Progenitor cell of endocrine pancreas (in vitro differentiated cells): ENCODE results near the gene ITFG2. TPM values are rescaled to one million over a fixed set of nuclear protein-coding genes. Genes with fewer than 3 reads are reported as not detected.

ENCODE experiments used
- DNase-seq: peaks from one replicate; pipeline ENCODE4 v3.0.0; 2021; ENCODE audit warnings: low spot score; ENCODE audit not compliant: unreplicated experiment
- H3K27ac Mint-ChIP-seq: 2 replicates; pipeline ENCODE4 v1.8.0; 2021; ENCODE audit warnings: mild to moderate bottlenecking, moderate library complexity, mixed read lengths
- H3K27me3 Mint-ChIP-seq: 2 replicates; pipeline ENCODE4 v1.8.0; 2021; ENCODE audit warnings: mixed read lengths
- H3K36me3 Mint-ChIP-seq: 2 replicates; pipeline ENCODE4 v1.8.0; 2022; ENCODE audit warnings: mixed read lengths; ENCODE audit not compliant: insufficient read depth
- H3K4me1 Mint-ChIP-seq: 2 replicates; pipeline ENCODE4 v1.8.0; 2021; ENCODE audit warnings: low read depth, mixed read lengths
- H3K4me3 Mint-ChIP-seq: 2 replicates; pipeline ENCODE4 v1.8.0; 2021; ENCODE audit warnings: low read depth, mild to moderate bottlenecking, moderate library complexity, mixed read lengths
- H3K9me3 Mint-ChIP-seq: 2 replicates; pipeline ENCODE4 v1.8.0; 2021; ENCODE audit warnings: low read depth, mixed read lengths
- total RNA-seq: library from RNA; stranded (reverse); gene quantifications from 2 replicates; pipeline ENCODE4 v1.2.1, GENCODE V29; 2021
- TF ChIP-seq, protein P1 (sequence below): fragments of 200-600 bp; sonication (generic); IDR thresholded peaks from one replicate; pipeline ENCODE4 v1.5.0; 2021; ENCODE audit warnings: antibody characterized with exemption, mild to moderate bottlenecking; ENCODE audit not compliant: unreplicated experiment

Gene ITFG2
- total RNA-seq, 1 donor from 2014 or later = 85.3 TPM

DNA sequence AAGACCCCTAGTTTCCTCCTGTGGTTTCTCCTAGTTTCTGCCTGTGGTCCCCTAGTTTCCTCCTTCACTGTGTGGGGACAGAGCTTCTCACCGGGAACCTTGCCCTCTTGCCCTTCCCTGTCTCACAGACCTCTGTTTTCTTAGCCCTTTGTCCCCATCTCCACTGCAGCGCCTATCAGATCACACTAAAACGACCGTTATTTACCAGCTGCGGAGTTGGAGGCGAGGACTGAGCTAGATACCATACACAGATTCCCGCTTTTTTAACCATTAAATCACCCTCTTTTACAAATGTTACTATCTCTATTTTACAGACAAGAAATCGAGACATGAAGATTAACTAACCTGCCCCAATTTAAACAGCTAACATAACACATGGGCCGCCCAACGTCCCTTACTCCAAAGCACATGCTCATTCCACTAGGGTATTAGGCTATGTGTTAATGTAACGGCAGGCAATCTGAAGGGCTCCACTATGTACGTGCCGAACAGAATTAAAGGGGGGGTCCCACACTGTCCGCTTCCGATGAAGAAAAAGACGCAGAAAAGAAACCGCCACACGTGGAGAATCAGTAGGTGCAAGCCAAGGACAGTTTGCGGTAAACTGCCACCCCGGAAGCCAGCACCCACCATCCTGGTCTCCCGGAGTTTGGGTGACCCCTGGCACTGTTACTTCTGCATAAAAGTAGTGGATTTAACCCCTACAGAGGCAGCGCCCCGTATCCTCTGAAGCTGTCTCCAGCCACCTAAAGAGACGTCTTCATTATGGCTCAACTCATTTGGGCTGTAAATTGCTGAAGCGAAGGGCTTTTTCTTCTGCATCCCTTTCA, 19.6 kb upstream of the ITFG2 start:
- no peak for DNase-seq
- no peaks in the 10 kb centered on the region for H3K9me3 Mint-ChIP-seq
- H3K4me3 Mint-ChIP-seq = peak overlapping the region; percentile 65
- H3K27ac Mint-ChIP-seq = no peak overlapping the region
- peaks cover 59% of the 10 kb centered on the region for H3K27me3 Mint-ChIP-seq
- TF ChIP-seq, protein P1, sequence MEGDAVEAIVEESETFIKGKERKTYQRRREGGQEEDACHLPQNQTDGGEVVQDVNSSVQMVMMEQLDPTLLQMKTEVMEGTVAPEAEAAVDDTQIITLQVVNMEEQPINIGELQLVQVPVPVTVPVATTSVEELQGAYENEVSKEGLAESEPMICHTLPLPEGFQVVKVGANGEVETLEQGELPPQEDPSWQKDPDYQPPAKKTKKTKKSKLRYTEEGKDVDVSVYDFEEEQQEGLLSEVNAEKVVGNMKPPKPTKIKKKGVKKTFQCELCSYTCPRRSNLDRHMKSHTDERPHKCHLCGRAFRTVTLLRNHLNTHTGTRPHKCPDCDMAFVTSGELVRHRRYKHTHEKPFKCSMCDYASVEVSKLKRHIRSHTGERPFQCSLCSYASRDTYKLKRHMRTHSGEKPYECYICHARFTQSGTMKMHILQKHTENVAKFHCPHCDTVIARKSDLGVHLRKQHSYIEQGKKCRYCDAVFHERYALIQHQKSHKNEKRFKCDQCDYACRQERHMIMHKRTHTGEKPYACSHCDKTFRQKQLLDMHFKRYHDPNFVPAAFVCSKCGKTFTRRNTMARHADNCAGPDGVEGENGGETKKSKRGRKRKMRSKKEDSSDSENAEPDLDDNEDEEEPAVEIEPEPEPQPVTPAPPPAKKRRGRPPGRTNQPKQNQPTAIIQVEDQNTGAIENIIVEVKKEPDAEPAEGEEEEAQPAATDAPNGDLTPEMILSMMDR = no peak
- H3K4me1 Mint-ChIP-seq = peaks cover 10% of the 10 kb centered on the region
- peaks cover 7% of the 10 kb centered on the region for H3K36me3 Mint-ChIP-seq

DNA sequence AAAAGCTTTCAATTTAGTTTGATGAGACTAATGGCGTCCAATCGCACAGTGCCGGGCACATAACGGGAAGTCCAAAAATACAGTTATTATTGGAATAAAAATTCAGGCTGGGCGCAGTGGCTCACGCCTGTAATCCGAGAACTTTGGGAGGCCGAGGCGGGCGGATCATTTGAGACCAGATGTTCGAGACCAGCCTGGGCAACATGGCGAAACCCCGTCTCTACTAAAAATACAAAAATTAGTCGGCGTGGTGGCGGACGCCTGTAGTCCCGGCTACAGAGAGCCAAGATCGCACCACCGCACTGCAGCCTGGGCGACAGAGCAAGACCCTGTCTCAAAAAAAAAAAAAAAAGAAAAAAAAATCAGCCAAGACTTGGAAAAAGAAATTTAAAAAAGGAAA, 18.9 kb upstream of the ITFG2 start:
- peaks cover 12% of the 10 kb centered on the region for H3K36me3 Mint-ChIP-seq
- TF ChIP-seq, protein P1 = no peak
- no peak for DNase-seq
- H3K4me1 Mint-ChIP-seq = peaks cover 10% of the 10 kb centered on the region
- peaks cover 52% of the 10 kb centered on the region for H3K27me3 Mint-ChIP-seq
- no peak overlapping the region for H3K27ac Mint-ChIP-seq
- no peaks in the 10 kb centered on the region for H3K9me3 Mint-ChIP-seq
- H3K4me3 Mint-ChIP-seq = peak overlapping the region; percentile 65

DNA sequence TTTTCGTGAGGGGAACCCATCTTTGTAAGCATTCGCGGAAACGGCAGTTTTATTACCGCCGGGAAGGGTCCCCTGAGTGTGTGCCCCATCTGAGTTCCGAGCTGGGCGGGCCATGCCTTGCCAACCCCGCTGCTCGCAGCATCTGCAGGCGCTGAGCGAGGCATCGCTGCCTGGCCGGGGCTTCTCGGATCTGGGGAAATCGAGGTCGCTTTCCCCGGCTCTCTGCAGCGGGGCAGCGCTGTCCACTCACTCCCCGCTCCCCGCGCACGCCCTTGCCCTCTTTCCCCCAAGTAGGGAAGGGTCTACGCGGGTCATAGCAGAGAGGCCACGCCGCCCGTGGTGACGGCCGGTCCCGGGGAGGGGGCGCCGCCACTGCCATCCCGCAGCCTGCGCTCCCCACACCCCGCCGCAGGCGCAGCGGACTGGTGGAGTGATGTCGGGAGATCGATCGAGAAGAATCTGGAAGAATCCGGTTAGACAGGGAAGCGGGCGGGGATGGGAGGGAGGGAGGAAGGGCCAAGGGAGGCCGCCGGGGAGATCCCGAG, 18.2 kb upstream of the ITFG2 start:
- Mint-ChIP-seq H3K4me1 (peaks cover 10% of the 10 kb centered on the region), H3K27me3 (peaks cover 45% of the 10 kb centered on the region), H3K4me3 (peak overlapping the region; percentile 72), H3K27ac (no peak overlapping the region), H3K36me3 (peaks cover 19% of the 10 kb centered on the region), H3K9me3 (no peaks in the 10 kb centered on the region)
- peak; percentile 59 for DNase-seq
- TF ChIP-seq, protein P1 = no peak

DNA sequence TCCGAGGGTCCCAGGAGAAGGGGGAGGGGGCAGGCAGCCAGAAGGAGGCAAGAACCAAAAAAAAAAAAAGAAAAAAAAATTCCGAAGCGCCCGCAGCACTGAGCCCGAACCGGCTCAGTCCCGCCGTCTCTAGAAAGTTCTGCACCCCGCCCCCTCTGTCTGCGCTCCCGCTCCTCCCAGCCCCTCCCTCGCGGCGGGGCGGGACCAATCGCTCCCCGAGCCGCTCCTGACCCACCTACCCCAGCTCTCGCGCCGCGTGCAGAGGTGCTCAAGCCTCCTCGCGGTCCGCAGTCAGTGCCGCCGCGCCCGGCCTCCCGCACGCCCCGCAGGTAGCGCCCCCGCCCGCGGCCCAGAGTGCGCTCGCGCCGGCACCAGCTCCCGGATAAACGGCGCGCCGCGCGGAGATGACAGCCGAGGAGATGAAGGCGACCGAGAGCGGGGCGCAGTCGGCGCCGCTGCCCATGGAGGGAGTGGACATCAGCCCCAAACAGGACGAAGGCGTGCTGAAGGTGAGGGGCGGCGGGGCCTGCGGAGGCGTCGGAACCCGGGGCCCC, 17.7 kb upstream of the ITFG2 start, which contains the start of gene FKBP4:
Gene FKBP4 (plus strand): TSS at position 235 of the 554 bp plus-strand sequence. CDS start 170 bp downstream, at position 405.
- peaks cover 39% of the 10 kb centered on the region for H3K27me3 Mint-ChIP-seq
- TF ChIP-seq, protein P1 = no peak
- H3K9me3 Mint-ChIP-seq = no peaks in the 10 kb centered on the region
- peak within 1 kb of the TSS; percentile 84 for H3K4me3 Mint-ChIP-seq
- peaks cover 10% of the 10 kb centered on the region for H3K4me1 Mint-ChIP-seq
- no peak within 1 kb of the TSS for H3K27ac Mint-ChIP-seq
- DNase-seq = peak; percentile 82
- peaks cover 22% of the 10 kb centered on the region for H3K36me3 Mint-ChIP-seq
